Right lobe of liver (tissue), 6 donors: ENCODE data around the gene SH3TC2. TPM values are rescaled to one million over a fixed set of nuclear protein-coding genes. Genes with fewer than 3 reads are reported as not detected.

Source experiments
- ATAC-seq, 4 donors: fragments of 200-7000 bp; cut with Tn5 transposase; one replicate each; pipeline ENCODE4 v1.9.1; 2020; ENCODE audit warnings: mild to moderate bottlenecking in 4 of 4, moderate library complexity in 4 of 4
- DNase-seq, 3 donors: peaks; one replicate each; pipeline ENCODE4 v3.0.0-alpha.2; 2020
- H3K27ac ChIP-seq, 3 donors: fragments of 200-600 bp; one replicate each; pipeline ENCODE4 v1.8.0; 2022
- H3K27me3 ChIP-seq, 2 donors: fragments of 200-600 bp; one replicate each; pipeline ENCODE4 v1.8.0; 2022
- H3K36me3 ChIP-seq, 4 donors: fragments of 200-600 bp; sonication (generic) in 1 of 4; one replicate each; pipeline versions ENCODE4 v1.5.1 to v1.8.0; 2017 to 2022; ENCODE audit warnings: control low read depth in 1 of 4
- H3K4me1 ChIP-seq, 4 donors: fragments of 200-600 bp; sonication (generic) in 1 of 4; one replicate each; pipeline versions ENCODE4 v1.5.1 to v1.8.0; 2017 to 2022; ENCODE audit warnings: control low read depth in 1 of 4
- H3K4me3 ChIP-seq, 3 donors: fragments of 200-600 bp; one replicate each; pipeline ENCODE4 v1.8.0; 2022
- H3K9me3 ChIP-seq, 4 donors: fragments of 200-600 bp; sonication (generic) in 1 of 4; one replicate each; pipeline versions ENCODE4 v1.5.1 to v1.8.0; 2017 to 2022; ENCODE audit warnings: control low read depth in 1 of 4
- CTCF ChIP-seq, 4 donors: fragments of 200-600 bp in 3 of 4; fragments of 450-650 bp in 1 of 4; IDR thresholded peaks; one replicate each; pipeline versions ENCODE4 v1.5.1 to v1.8.0; 2016 to 2022; ENCODE audit warnings: antibody characterized with exemption in 4 of 4, mild to moderate bottlenecking in 2 of 4
- POLR2A ChIP-seq: fragments of 450-650 bp; IDR thresholded peaks from one replicate; pipeline ENCODE4 v1.6.1; 2017; ENCODE audit warnings: antibody characterized with exemption, mild to moderate bottlenecking
- WGBS: methylation state at CpG from one replicate; pipeline ENCODE4 v1.1.6; 2018; ENCODE audit warnings: low coverage, low lambda C conversion rate; ENCODE audit not compliant: insufficient coverage; ENCODE audit errors: missing lambda C conversion rate; 5-methylcytosine and 5-hydroxymethylcytosine counted together
- intact Hi-C, 2 donors: fragments of 100-400 bp; cut with DNase I; formaldehyde crosslinking; loops; one replicate each; pipeline versions ENCODE4 v1.11.2 to v1.14.1; 2022
- total RNA-seq, 6 experiments: library from RNA; depleted of rRNA in 2 of 6; stranded (reverse); fragments of >200 nt in 2 of 6; fragmentation: NEBNext Ultra II Directional in 3 of 6; extraction: Animal tissue kit (Norgen Biotek cat#: 25700) in 3 of 6; gene quantifications; one replicate each; pipeline versions ENCODE4 v1.1.0 to v1.2.4, GENCODE V29; 2016 to 2023
- donor health status: DM: no; HTN: yes; CAD: no.
- donor health status: DM: no; HTN: no; CAD: no.
- donor health status: DM: no; HTN: no; CAD: no.
- donor health status: DM: no; HTN: yes; CAD: no.
- donor health status: DM: no; HTN: yes; CAD: no.

SH3TC2 gene
- total RNA-seq, 6 experiments from 2014 or later = 0.06 to 0.88 (median 0.53) TPM

GRCh38 chr5:149069711-149070110 is 6.8 kb upstream of the SH3TC2 start:
- Histone ChIP-seq H3K36me3 (no peaks in the 10 kb centered on the region), H3K4me3 (no peak overlapping the region), H3K27me3 (no peaks in the 10 kb centered on the region), H3K9me3 (no peaks in the 10 kb centered on the region), H3K4me1 (no peaks in the 10 kb centered on the region), H3K27ac (no peak overlapping the region)
- no peak for ATAC-seq
- TF ChIP-seq CTCF (IDR thresholded peaks at IDR 0.05) (no peak), POLR2A (no peak)
- intact Hi-C loops = no loop called here
- 87% methylated on average over 2 of the region's 2 CpGs for WGBS
- no peak for DNase-seq

GRCh38 chr5:149063896-149064478 is 1.1 kb upstream of the SH3TC2 start:
- Histone ChIP-seq H3K36me3 (no peaks in the 10 kb centered on the region), H3K9me3 (no peaks in the 10 kb centered on the region), H3K4me3 (no peak overlapping the region), H3K27ac (no peak overlapping the region), H3K4me1 (peaks cover 0 to 5% (median 0%) of the 10 kb centered on the region in 4 donors), H3K27me3 (no peaks in the 10 kb centered on the region)
- ATAC-seq = no peak
- intact Hi-C loops = no loop called here
- no peak for DNase-seq
- 71% methylated on average over 1 of the region's 2 CpGs for WGBS
- TF ChIP-seq CTCF (IDR thresholded peaks at IDR 0.05) (no peak), POLR2A (no peak)

GRCh38 chr5:149062371-149063016 is 368 bp downstream of the SH3TC2 start:
- Histone ChIP-seq H3K27ac (peak overlapping the region in 2 of 3 donors; percentile 1 to 32), H3K4me3 (no peak overlapping the region), H3K4me1 (peaks cover 0 to 5% (median 0%) of the 10 kb centered on the region in 4 donors), H3K36me3 (no peaks in the 10 kb centered on the region), H3K9me3 (no peaks in the 10 kb centered on the region), H3K27me3 (no peaks in the 10 kb centered on the region)
- 29% methylated on average over 1 of the region's 3 CpGs for WGBS
- intact Hi-C loops = no loop called here
- ATAC-seq (peak; percentile 76 to 88 (median 82)), DNase-seq (peak in 1 of 3 donors; percentile 26)
- TF ChIP-seq CTCF (IDR thresholded peaks at IDR 0.05) (no peak), POLR2A (no peak)

GRCh38 chr5:149061341-149061740 is 1.5 kb downstream of the SH3TC2 start:
- WGBS = 80% methylated on average over 4 of the region's 4 CpGs
- Histone ChIP-seq H3K9me3 (no peaks in the 10 kb centered on the region), H3K4me1 (peaks cover 0 to 5% (median 0%) of the 10 kb centered on the region in 4 donors), H3K36me3 (no peaks in the 10 kb centered on the region), H3K4me3 (no peak overlapping the region), H3K27ac (no peak overlapping the region), H3K27me3 (no peaks in the 10 kb centered on the region)
- TF ChIP-seq POLR2A (no peak), CTCF (IDR thresholded peaks at IDR 0.05) (no peak)
- ATAC-seq = no peak
- intact Hi-C loops = no loop called here
- DNase-seq = no peak
